Stomach (tissue), 9 donors: ENCODE data around the gene HOXC11. TPM values are rescaled to one million over a fixed set of nuclear protein-coding genes. Genes with fewer than 3 reads are reported as not detected.
A peak's percentile ranks its signal among the peaks of the same experiment; 100 is the strongest.

ENCODE experiments used
- DNase-seq, 2 donors: peaks; one replicate each; pipeline versions ENCODE4 v3.0.0 to v3.0.0-alpha.2; 2013 to 2019
- H3K27ac ChIP-seq, 5 donors: fragments of 200-600 bp in 4 of 5; sonication (generic) in 4 of 5; one replicate each; pipeline ENCODE4 v1.5.1; 2013 to 2019; ENCODE audit warnings: mild to moderate bottlenecking in 1 of 5, moderate library complexity in 1 of 5
- H3K27me3 ChIP-seq, 3 donors: fragments of 200-600 bp; sonication (generic); one replicate each; pipeline ENCODE4 v1.5.1; 2017 to 2019; ENCODE audit warnings: mixed run types in 1 of 3
- H3K36me3 ChIP-seq, 4 donors: fragments of 200-600 bp; sonication (generic); 1 replicate in 3 of 4; 2 replicates in 1 of 4; pipeline ENCODE4 v1.5.1; 2016 to 2019
- H3K4me1 ChIP-seq, 4 donors: fragments of 200-600 bp; sonication (generic); one replicate each; pipeline ENCODE4 v1.5.1; 2016 to 2019
- H3K4me3 ChIP-seq, 4 donors: fragments of 200-600 bp; sonication (generic) in 3 of 4; one replicate each; pipeline ENCODE4 v1.5.1; 2016 to 2019; ENCODE audit warnings: mild to moderate bottlenecking in 1 of 4
- H3K9me3 ChIP-seq, 4 donors: fragments of 200-600 bp; sonication (generic); one replicate each; pipeline ENCODE4 v1.5.1; 2016 to 2019
- EP300 ChIP-seq: sonication (generic); formaldehyde crosslinking; IDR thresholded peaks from one replicate; pipeline ENCODE4 v1.6.1; 2017; ENCODE audit warnings: antibody characterized with exemption
- POLR2A ChIP-seq, 4 donors: fragments of 450-650 bp; IDR thresholded peaks; one replicate each; pipeline ENCODE4 v1.6.1; 2016; ENCODE audit warnings: antibody characterized with exemption in 4 of 4, control low read depth in 2 of 4, mild to moderate bottlenecking in 1 of 4, moderate library complexity in 1 of 4
- POLR2AphosphoS5 ChIP-seq, 3 donors: sonication (generic); formaldehyde crosslinking; IDR thresholded peaks; one replicate each; pipeline ENCODE4 v1.6.1; 2016; ENCODE audit warnings: antibody characterized with exemption in 3 of 3
- WGBS, 5 donors: extraction: QIAGEN DNeasy Blood & Tissue Kit in 3 of 5; methylation state at CpG; one replicate each; pipeline versions ENCODE4 v1.1.5 to v1.1.7; 2013 to 2018; 5-methylcytosine and 5-hydroxymethylcytosine counted together
- intact Hi-C: fragments of 100-400 bp; cut with DNase I; formaldehyde crosslinking; loops from one replicate; pipeline ENCODE4 v1.15.1; 2023; ENCODE audit warnings: low total_unique reads
- polyA plus RNA-seq, 3 donors: library from polyadenylated mRNA; stranded (reverse); fragments of 200-250 nt; gene quantifications; one replicate each; pipeline ENCODE4 v1.2.3, GENCODE V29; 2013
- total RNA-seq, 5 donors: library from RNA; depleted of rRNA; stranded (reverse); fragments of >200 nt; gene quantifications; one replicate each; pipeline versions ENCODE4 v1.1.0 to v1.2.3, GENCODE V29; 2014 to 2016
- TF ChIP-seq, protein P1 (sequence below), 7 experiments: fragments of 450-650 bp in 4 of 7; fragments of 200-600 bp in 3 of 7; sonication (generic) in 3 of 7; IDR thresholded peaks; one replicate each; pipeline ENCODE4 v1.5.1; 2016 to 2019; ENCODE audit warnings: antibody characterized with exemption in 7 of 7, control low read depth in 2 of 7, mild to moderate bottlenecking in 1 of 7
- donor health status: healthy with polysubstance abuse.
- donor health status: Bipolar disorder and iron deficiency.
- donor health status: healthy.

Gene HOXC11
- total and polyA plus RNA-seq, 8 donors = not detected

DNA sequence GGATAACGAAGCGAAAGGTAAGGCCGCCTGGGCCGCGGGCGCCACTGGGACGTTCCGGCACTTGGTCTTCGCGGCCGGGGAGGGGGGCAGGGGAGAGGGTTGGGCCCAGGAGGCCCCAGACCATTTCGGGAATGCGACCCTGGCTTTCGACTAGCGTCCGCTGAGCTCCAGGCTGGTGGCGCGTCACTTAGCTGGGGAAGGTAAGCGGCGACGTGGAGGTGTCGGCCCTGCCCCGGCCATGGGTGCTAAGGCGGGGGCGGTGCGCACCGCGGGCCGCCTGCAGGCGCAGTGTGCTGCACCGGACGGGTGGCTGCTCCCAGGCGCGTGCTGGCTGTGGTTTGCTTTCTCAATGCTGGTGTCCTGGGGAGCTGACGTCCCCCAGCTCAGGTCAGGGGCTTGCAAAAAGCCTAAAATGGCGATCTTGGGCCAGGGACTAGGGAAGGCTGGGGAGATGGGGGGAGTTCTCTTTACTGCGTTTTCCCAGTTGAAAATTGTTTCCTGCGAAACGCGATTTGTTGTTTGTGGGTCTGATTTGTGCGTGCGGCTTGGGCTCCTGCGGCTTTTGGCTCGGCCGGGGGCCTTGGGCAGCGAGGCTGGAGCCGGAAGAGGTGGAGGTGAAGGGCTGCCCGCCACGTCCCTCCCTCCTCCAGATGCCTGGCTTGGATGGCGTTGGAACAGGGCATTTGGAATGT lies 13.2 kb downstream of the HOXC11 start:
- intact Hi-C loops = no loop called here
- H3K36me3 ChIP-seq = no peaks in the 10 kb centered on the region
- TF ChIP-seq POLR2AphosphoS5 (IDR thresholded peaks at IDR 0.05) = no peak
- H3K27ac ChIP-seq = no peak overlapping the region
- peak overlapping the region in 2 of 4 donors; percentile 24 to 30 for H3K4me3 ChIP-seq
- peaks cover 0 to 17% (median 1%) of the 10 kb centered on the region in 4 donors for H3K9me3 ChIP-seq
- WGBS, 5 donors = 3 to 11% (median 4%) methylated on average over 15 to 50 of the region's 50 CpGs
- no peak for DNase-seq
- peaks cover 15 to 42% (median 33%) of the 10 kb centered on the region in 4 donors for H3K4me1 ChIP-seq
- peaks cover 89 to 100% (median 99%) of the 10 kb centered on the region in 3 donors for H3K27me3 ChIP-seq

DNA sequence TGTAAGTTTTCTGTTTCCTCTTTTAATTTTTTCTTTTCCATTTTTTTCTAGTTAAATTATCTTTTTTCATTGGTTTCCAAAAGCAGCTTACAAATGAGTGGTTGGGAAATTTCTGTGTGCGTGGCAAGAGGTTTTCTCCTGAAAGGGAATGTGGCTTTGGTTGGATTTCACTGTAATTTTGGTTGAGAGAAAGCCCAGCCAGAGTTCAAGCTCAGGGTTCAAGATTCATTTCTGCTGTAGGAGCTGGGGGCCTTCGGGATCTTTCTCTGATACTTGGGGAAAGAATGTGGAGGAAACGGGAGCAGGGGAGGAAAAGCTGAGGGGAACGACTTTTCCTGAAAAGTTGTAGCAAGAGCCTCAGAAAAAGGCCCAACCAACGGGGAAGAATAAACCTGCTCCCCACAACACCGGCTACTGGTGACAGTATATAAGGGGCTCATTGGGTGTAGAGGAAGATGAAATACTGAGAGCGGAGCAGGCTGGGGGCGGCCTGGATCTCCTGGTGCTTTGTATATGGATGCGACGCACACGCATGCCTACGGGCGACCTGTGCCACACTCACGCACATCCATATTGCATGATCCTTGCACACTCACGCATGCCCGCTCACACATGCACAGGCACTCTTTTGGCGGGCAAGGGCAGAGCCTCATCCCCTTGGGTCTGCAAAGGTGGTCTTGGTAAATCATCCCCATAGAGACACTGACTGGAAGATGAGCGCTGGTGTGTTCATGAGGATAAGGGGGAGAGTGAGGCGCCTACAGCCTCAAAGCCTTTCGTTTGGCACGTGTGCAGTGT lies 14.0 kb downstream of the HOXC11 start:
- DNase-seq = no peak
- Histone ChIP-seq H3K9me3 (peaks cover 0 to 15% (median 1%) of the 10 kb centered on the region in 4 donors), H3K27me3 (peaks cover 91 to 100% (median 100%) of the 10 kb centered on the region in 3 donors), H3K4me3 (no peak overlapping the region), H3K27ac (no peak overlapping the region), H3K36me3 (no peaks in the 10 kb centered on the region), H3K4me1 (peaks cover 15 to 42% (median 33%) of the 10 kb centered on the region in 4 donors)
- intact Hi-C loops = no loop called here
- TF ChIP-seq, protein P1, sequence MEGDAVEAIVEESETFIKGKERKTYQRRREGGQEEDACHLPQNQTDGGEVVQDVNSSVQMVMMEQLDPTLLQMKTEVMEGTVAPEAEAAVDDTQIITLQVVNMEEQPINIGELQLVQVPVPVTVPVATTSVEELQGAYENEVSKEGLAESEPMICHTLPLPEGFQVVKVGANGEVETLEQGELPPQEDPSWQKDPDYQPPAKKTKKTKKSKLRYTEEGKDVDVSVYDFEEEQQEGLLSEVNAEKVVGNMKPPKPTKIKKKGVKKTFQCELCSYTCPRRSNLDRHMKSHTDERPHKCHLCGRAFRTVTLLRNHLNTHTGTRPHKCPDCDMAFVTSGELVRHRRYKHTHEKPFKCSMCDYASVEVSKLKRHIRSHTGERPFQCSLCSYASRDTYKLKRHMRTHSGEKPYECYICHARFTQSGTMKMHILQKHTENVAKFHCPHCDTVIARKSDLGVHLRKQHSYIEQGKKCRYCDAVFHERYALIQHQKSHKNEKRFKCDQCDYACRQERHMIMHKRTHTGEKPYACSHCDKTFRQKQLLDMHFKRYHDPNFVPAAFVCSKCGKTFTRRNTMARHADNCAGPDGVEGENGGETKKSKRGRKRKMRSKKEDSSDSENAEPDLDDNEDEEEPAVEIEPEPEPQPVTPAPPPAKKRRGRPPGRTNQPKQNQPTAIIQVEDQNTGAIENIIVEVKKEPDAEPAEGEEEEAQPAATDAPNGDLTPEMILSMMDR (IDR thresholded peaks at IDR 0.05) = no peak
- TF ChIP-seq POLR2A (IDR thresholded peaks at IDR 0.05) (no peak), EP300 (no peak), POLR2AphosphoS5 (IDR thresholded peaks at IDR 0.05) (no peak)
- WGBS, 5 donors = 19 to 25% (median 22%) methylated on average over 11 to 21 of the region's 21 CpGs

DNA sequence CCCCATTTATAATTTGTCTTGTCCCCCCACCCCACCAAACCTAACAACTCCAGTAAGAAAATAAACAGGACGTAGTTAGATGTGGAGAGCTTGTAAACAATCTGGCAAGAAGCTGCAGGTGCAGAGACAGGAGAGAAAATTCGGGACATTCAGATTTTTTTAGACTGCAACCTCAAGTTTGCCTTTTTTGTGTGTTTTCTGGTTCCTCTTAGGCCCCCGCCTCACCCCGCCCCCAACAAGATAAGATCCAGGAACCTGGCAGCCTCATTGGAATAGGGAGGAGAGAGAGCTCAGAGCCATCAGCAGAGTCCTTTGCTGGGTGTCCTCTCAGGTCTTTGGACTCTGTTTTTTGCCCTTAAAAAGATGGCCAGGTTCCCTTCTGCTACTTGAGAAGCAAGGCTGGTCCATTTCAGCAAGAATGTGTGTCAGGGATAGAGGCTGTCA lies 14.9 kb downstream of the HOXC11 start:
- no peak overlapping the region for H3K27ac ChIP-seq
- no peak for DNase-seq
- peaks cover 15 to 42% (median 33%) of the 10 kb centered on the region in 4 donors for H3K4me1 ChIP-seq
- intact Hi-C loops = no loop called here
- peaks cover 89 to 100% (median 100%) of the 10 kb centered on the region in 3 donors for H3K27me3 ChIP-seq
- no peaks in the 10 kb centered on the region for H3K36me3 ChIP-seq
- 7 to 23% (median 10%) methylated on average over 4 of the region's 4 CpGs for WGBS, 5 donors
- TF ChIP-seq POLR2AphosphoS5 (IDR thresholded peaks at IDR 0.05) (no peak), POLR2A (IDR thresholded peaks at IDR 0.05) (no peak), EP300 (no peak)
- TF ChIP-seq, protein P1 (IDR thresholded peaks at IDR 0.05) = no peak
- H3K9me3 ChIP-seq = peaks cover 0 to 11% (median 0%) of the 10 kb centered on the region in 4 donors
- H3K4me3 ChIP-seq = no peak overlapping the region

DNA sequence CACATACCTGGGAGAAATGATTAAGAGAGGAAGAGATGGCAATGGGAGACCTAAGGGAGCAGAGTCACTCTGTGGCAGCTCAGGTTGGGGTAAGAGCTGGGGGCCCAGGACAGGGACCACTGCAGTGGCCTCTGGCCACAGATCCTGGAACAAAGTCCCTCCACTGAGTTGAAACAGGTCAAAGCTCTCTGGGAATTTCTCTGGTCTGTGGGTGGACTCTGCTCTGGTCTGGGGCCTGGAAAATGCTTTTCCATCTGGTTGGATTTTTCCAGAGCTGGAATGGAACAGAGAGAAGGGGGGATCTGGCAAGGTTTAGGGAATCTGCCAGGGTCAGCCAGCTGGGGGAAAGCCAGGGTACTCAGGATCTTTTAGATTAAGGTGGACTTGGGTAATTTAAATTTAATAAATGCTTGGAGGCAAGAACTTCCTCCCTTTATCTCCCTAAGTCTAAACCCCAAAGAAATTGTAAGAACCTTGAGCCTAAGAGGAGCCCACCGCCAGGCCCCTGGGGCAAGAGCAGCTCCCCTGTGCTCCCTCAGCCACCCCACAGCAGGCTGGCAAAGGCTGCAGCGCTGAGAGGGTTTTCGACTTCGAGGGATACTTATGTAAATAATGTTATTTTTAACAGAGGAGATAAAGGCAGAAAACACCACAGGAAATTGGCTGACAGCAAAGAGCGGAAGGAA lies 15.8 kb downstream of the HOXC11 start:
- Histone ChIP-seq H3K4me1 (peaks cover 15 to 38% (median 33%) of the 10 kb centered on the region in 4 donors), H3K9me3 (peaks cover 0 to 11% (median 0%) of the 10 kb centered on the region in 4 donors), H3K27me3 (peaks cover 87 to 100% (median 100%) of the 10 kb centered on the region in 3 donors), H3K27ac (no peak overlapping the region), H3K36me3 (no peaks in the 10 kb centered on the region), H3K4me3 (no peak overlapping the region)
- 3 to 13% (median 5%) methylated on average over 5 of the region's 5 CpGs for WGBS, 5 donors
- intact Hi-C loops = no loop called here
- TF ChIP-seq, protein P1 (IDR thresholded peaks at IDR 0.05) = no peak
- no peak for TF ChIP-seq POLR2A (IDR thresholded peaks at IDR 0.05)
- no peak for TF ChIP-seq EP300
- no peak for TF ChIP-seq POLR2AphosphoS5 (IDR thresholded peaks at IDR 0.05)
- no peak for DNase-seq
